GM10248 (cell line): ENCODE results near the gene TSPEAR.

ENCODE experiments used
- CTCF ChIA-PET: fragments of 300-600 bp; sonication (Branson Sonifier 250); formaldehyde crosslinking; extraction: SDS; loops from one replicate; lab custom pipeline; 2021; ENCODE audit warnings: antibody characterized with exemption; lab: Yijun Ruan, JAX
- POLR2A ChIA-PET: fragments of 350-650 bp; sonication (Branson Sonifier 250); formaldehyde crosslinking; extraction: SDS; loops from one replicate; lab custom pipeline; 2020; ENCODE audit warnings: antibody characterized with exemption; lab: Yijun Ruan, JAX
- DNase-seq: peaks from one replicate; pipeline ENCODE4 v3.0.0; 2012; ENCODE audit errors: extremely low spot score
- CTCF ChIP-seq: IDR thresholded peaks from 2 replicates; pipeline ENCODE4 v1.5.1; 2012; ENCODE audit warnings: mild to moderate bottlenecking, low read depth; ENCODE audit errors: extremely low read depth, missing control alignments, control extremely low read depth

TSPEAR gene

GRCh38 chr21:44510109-44510507 is 201.3 kb downstream of the TSPEAR start:
- ChIA-PET CTCF (interaction anchor here (0.6 to 7.3 kb wide), 20 partner anchors 9 to 628 kb away, joined by 3 to 67 read pairs (median 4); partner anchors contain the start of gene UBE2G2), POLR2A (no interaction called here)
- TF ChIP-seq CTCF, result no peak
- no peak for DNase-seq

GRCh38 chr21:44509539-44509938 is 201.8 kb downstream of the TSPEAR start:
- no peak for TF ChIP-seq CTCF
- no peak for DNase-seq
- ChIA-PET CTCF (interaction anchor here (0.6 to 7.3 kb wide), 15 partner anchors 8 to 299 kb away, joined by 3 to 67 read pairs (median 5); partner anchors contain the start of gene UBE2G2), POLR2A (no interaction called here)

- ChIA-PET CTCF (interaction anchor here (2.0 to 7.3 kb wide), 4 partner anchors 9 to 285 kb away, joined by 5 to 67 read pairs (median 8); no protein-coding TSS in a partner anchor), POLR2A (no interaction called here)
- DNase-seq, result no peak
- TF ChIP-seq CTCF, result no peak
Measured at GRCh38 chr21:44508711-44509445, 202.5 kb downstream of the TSPEAR start.

- POLR2A ChIA-PET, result no interaction called here
- DNase-seq, result no peak
- no peak for TF ChIP-seq CTCF
- CTCF ChIA-PET, result interaction anchor here (7.3 kb wide), 1 partner anchor 285 kb away, joined by 67 read pairs; no protein-coding TSS in a partner anchor
Measured at GRCh38 chr21:44508426-44508710, 203.0 kb downstream of the TSPEAR start.

- TF ChIP-seq CTCF, result no peak
- DNase-seq, result no peak
- ChIA-PET POLR2A (no interaction called here), CTCF (interaction anchor here (7.3 kb wide), 1 partner anchor 286 kb away, joined by 67 read pairs; no protein-coding TSS in a partner anchor)
Measured at GRCh38 chr21:44507673-44508425, 203.5 kb downstream of the TSPEAR start.
